Adrenal gland (tissue), 12 donors: ENCODE data around the gene MARCHF10. TPM values are rescaled to one million over a fixed set of nuclear protein-coding genes. Genes with fewer than 3 reads are reported as not detected.

Source experiments
- DNase-seq, 7 donors: peaks; one replicate each; pipeline ENCODE4 v3.0.0-alpha.2; 2019 to 2020
- H3K27ac ChIP-seq, 5 donors: fragments of 200-600 bp; sonication (generic) in 4 of 5; 1 replicate in 3 of 5; 2 replicates in 2 of 5; pipeline versions ENCODE4 v1.5.1 to v1.8.0; 2016 to 2020; ENCODE audit warnings: mild to moderate bottlenecking in 1 of 5
- H3K27me3 ChIP-seq: fragments of 200-600 bp; 2 replicates; pipeline ENCODE4 v1.8.0; 2021
- H3K36me3 ChIP-seq, 2 donors: fragments of 200-600 bp; replicated peaks in 1 of 2; 1 replicate in 1 of 2; 2 replicates in 1 of 2; pipeline versions ENCODE4 v1.5.1 to v1.8.0; 2018 to 2022
- H3K4me1 ChIP-seq, 2 donors: fragments of 200-600 bp; replicated peaks in 1 of 2; 1 replicate in 1 of 2; 2 replicates in 1 of 2; pipeline versions ENCODE4 v1.5.1 to v1.8.0; 2018 to 2021
- H3K4me3 ChIP-seq, 4 donors: fragments of 200-600 bp; sonication (generic) in 3 of 4; one replicate each; pipeline ENCODE4 v1.5.1; 2016 to 2018
- H3K9me3 ChIP-seq, 3 donors: fragments of 200-600 bp; sonication (generic) in 1 of 3; replicated peaks in 1 of 3; 1 replicate in 2 of 3; 2 replicates in 1 of 3; pipeline versions ENCODE4 v1.5.1 to v1.8.0; 2016 to 2021
- POLR2A ChIP-seq, 2 donors: fragments of 450-650 bp; IDR thresholded peaks; one replicate each; pipeline ENCODE4 v1.6.1; 2017; ENCODE audit warnings: antibody characterized with exemption in 2 of 2, mild to moderate bottlenecking in 2 of 2, moderate library complexity in 1 of 2
- whole genome bisulfite sequencing, 4 donors: extraction: QIAGEN DNeasy Blood & Tissue Kit in 2 of 4; methylation state at CpG; one replicate each; pipeline versions ENCODE4 v1.1.5 to v1.1.7; 2013 to 2017; 5-methylcytosine and 5-hydroxymethylcytosine counted together
- intact Hi-C, 2 donors: fragments of 100-400 bp; cut with DNase I; formaldehyde crosslinking; loops; one replicate each; pipeline versions ENCODE4 v1.14.1 to v1.15.0; 2022 to 2023
- polyA plus RNA-seq, 3 donors: library from polyadenylated mRNA; stranded (reverse); fragments of 200-250 nt in 2 of 3; fragments of 350-450 nt in 1 of 3; fragmentation: Illumina TruSeq in 1 of 3; extraction: RNeasy Lipid Tissue Mini Kit (QIAGEN cat#74804) in 1 of 3; gene quantifications; one replicate each; pipeline ENCODE4 v1.2.3, GENCODE V29; 2013 to 2014
- total RNA-seq, 9 donors: library from RNA; depleted of rRNA in 4 of 9; stranded (reverse); fragments of >200 nt in 4 of 9; fragments of 120-200 nt in 1 of 9; fragmentation: NEBNext Ultra II Directional in 1 of 9; extraction: Animal tissue kit (Norgen Biotek cat#: 25700) in 1 of 9; gene quantifications; one replicate each; pipeline versions ENCODE4 v1.1.0 to v1.2.4, GENCODE V29; 2013 to 2023
- TF ChIP-seq, protein P1 (sequence below), 6 experiments: fragments of 450-650 bp in 4 of 6; fragments of 200-600 bp in 2 of 6; sonication (generic) in 1 of 6; IDR thresholded peaks; 1 replicate in 5 of 6; 2 replicates in 1 of 6; pipeline versions ENCODE4 v1.5.1 to v1.8.0; 2016 to 2021; ENCODE audit warnings: antibody characterized with exemption in 6 of 6, mild to moderate bottlenecking in 2 of 6, moderate library complexity in 1 of 6
- donor health status: healthy with polysubstance abuse.
- donor health status: Bipolar disorder and iron deficiency.
- donor health status: DM: yes; HTN: yes; CAD: no.
- donor health status: DM: no; HTN: no; CAD: no.
- donor health status: DM: no; HTN: no; CAD: no.
- donor health status: DM: yes; HTN: yes; CAD: no.

The MARCHF10 gene
- total and polyA plus RNA-seq, 12 donors = 0.31 to 0.64 (median 0.43) TPM; not detected in 8

DNA sequence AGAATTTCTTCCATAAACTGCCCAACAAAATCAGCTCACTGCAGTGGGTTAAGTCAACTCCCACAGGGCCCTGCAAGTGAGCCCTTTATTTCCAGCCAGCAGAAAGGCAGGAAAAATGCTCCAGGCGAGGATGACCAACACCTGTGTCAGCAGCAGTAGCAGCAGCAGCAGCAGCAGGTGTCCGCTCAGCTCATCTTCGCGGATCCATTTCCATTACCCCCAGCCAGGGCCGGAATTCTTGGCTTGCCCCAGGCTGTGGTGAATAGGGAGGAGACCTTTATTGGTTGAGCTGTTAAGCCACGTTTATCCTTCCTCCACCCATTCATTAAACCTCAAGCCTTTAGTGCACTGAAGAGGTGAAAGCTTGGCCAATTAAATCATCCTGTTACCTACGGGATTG lies 46.2 kb downstream of the MARCHF10 start:
- Histone ChIP-seq H3K4me1 (no peaks in the 10 kb centered on the region), H3K36me3 (no peaks in the 10 kb centered on the region), H3K27ac (no peak overlapping the region), H3K27me3 (no peaks in the 10 kb centered on the region), H3K4me3 (no peak overlapping the region), H3K9me3 (no peaks in the 10 kb centered on the region)
- peak in 1 of 7 donors; percentile 11 for DNase-seq
- TF ChIP-seq POLR2A (IDR thresholded peaks at IDR 0.05) = no peak
- TF ChIP-seq, protein P1, sequence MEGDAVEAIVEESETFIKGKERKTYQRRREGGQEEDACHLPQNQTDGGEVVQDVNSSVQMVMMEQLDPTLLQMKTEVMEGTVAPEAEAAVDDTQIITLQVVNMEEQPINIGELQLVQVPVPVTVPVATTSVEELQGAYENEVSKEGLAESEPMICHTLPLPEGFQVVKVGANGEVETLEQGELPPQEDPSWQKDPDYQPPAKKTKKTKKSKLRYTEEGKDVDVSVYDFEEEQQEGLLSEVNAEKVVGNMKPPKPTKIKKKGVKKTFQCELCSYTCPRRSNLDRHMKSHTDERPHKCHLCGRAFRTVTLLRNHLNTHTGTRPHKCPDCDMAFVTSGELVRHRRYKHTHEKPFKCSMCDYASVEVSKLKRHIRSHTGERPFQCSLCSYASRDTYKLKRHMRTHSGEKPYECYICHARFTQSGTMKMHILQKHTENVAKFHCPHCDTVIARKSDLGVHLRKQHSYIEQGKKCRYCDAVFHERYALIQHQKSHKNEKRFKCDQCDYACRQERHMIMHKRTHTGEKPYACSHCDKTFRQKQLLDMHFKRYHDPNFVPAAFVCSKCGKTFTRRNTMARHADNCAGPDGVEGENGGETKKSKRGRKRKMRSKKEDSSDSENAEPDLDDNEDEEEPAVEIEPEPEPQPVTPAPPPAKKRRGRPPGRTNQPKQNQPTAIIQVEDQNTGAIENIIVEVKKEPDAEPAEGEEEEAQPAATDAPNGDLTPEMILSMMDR (IDR thresholded peaks at IDR 0.05) = no peak
- WGBS, 4 donors = 60 to 74% (median 67%) methylated on average over 6 to 7 of the region's 7 CpGs
- intact Hi-C loops = no loop called here

DNA sequence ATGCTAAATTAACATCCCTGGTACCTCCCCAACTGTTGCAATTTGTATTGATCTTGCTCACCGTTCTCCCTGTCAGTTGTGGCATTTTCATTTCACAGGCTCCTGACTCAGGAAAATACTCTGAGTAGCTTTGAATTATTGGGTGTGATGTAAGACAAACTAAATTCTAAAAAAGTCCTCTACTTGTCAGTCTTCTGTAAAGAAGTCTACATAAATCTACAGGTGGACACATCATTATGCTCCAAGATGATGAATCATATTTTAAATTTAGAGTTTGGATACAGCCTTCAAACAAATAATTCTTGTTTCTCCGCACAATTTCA lies 47.2 kb downstream of the MARCHF10 start:
- intact Hi-C loops = no loop called here
- H3K36me3 ChIP-seq = no peaks in the 10 kb centered on the region
- WGBS, 4 donors = 73 to 74% (median 73%) methylated on average over 2 of the region's 2 CpGs

DNA sequence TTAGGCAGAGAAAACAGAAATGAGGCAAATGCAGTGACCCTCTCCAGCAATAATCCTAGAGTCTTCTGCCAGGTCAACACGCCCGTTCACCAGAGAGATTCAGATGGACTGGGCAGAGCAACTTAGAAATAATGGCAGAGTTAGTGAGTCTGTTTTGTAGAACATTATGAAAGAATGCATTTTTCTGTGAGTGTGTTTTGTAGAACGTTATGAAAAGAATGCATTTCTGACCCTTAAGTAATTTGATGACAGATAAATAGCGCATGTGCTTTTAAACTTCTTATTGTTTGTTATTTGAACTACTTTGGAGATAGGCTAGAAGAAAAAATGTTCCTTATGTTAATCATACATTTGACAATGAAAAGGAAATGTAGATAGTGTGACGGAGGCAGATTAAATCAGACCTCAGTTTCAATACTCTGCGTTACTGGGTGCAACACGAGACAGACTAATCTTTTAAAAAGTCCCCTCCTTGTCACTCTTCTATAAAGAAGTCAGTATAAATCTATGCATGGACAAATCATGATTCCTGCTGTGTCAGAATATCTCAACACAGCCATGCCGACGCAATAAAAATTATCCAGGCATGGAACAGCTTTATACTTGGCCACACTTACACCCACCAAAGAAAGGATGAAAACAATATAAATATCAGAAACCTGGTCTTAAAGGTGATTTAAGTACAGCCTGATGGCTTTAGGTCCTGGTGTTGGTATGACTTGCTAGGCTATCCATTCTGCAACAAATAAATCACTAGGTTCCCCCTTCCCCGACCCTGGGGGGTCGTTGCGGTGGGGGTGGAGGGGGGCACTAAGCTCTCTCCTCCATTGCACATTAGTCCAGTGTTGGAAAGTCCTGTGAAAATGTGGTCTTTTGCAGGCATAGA lies 47.8 kb downstream of the MARCHF10 start:
- 55 to 61% (median 60%) methylated on average over 12 of the region's 12 CpGs for WGBS, 4 donors
- Histone ChIP-seq H3K4me1 (no peaks in the 10 kb centered on the region), H3K27ac (no peak overlapping the region), H3K9me3 (no peaks in the 10 kb centered on the region), H3K4me3 (no peak overlapping the region), H3K36me3 (no peaks in the 10 kb centered on the region), H3K27me3 (no peaks in the 10 kb centered on the region)
- no peak for TF ChIP-seq POLR2A (IDR thresholded peaks at IDR 0.05)
- TF ChIP-seq, protein P1 (IDR thresholded peaks at IDR 0.05) = no peak
- intact Hi-C loops = no loop called here
- no peak for DNase-seq

More for the DNA sequence above, 47.2 kb downstream of the MARCHF10 start:
- Histone ChIP-seq H3K27me3 (no peaks in the 10 kb centered on the region), H3K27ac (no peak overlapping the region), H3K4me3 (no peak overlapping the region), H3K9me3 (no peaks in the 10 kb centered on the region), H3K4me1 (no peaks in the 10 kb centered on the region)
- TF ChIP-seq, protein P1 (IDR thresholded peaks at IDR 0.05) = no peak
- no peak for TF ChIP-seq POLR2A (IDR thresholded peaks at IDR 0.05)
- no peak for DNase-seq

DNA sequence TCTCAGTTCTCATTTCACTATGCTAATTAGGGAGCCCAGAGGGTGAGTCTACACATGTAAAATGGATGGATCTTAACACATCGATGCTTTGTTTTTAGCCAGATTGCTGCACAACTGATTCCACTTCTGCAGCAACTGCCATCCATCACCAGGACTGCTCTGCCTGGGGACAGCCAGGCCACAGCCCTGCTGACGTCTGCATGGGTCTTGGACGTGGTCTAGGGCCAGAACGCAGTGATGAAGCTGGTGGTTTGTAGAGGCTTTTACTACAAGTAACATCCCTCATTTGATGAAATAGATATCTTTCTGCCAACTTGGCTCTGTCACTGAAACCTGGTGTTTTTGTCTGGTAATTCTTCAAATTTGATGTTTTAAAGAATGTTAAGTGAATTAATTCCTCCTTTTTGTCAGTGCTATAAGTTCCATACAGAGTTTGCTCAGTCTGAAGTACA lies 50.6 kb downstream of the MARCHF10 start:
- no peak for TF ChIP-seq POLR2A (IDR thresholded peaks at IDR 0.05)
- TF ChIP-seq, protein P1 (IDR thresholded peaks at IDR 0.05) = no peak
- H3K36me3 ChIP-seq = no peaks in the 10 kb centered on the region
- peak in 1 of 7 donors; percentile 61 for DNase-seq

More for the DNA sequence above, 50.6 kb downstream of the MARCHF10 start:
- intact Hi-C loops = no loop called here
- Histone ChIP-seq H3K4me3 (no peak overlapping the region), H3K9me3 (no peaks in the 10 kb centered on the region), H3K27ac (no peak overlapping the region), H3K4me1 (no peaks in the 10 kb centered on the region), H3K27me3 (no peaks in the 10 kb centered on the region)
- 46 to 63% (median 57%) methylated on average over 4 of the region's 4 CpGs for WGBS, 4 donors
